Immature natural killer cell (primary cell): Measurements from ENCODE around the gene SYNDIG1. TPM values are rescaled to one million over a fixed set of nuclear protein-coding genes. Genes with fewer than 3 reads are reported as not detected.

ENCODE experiments used
- DNase-seq, 3 donors: peaks; one replicate each; pipeline ENCODE4 v3.0.0; 2022; ENCODE audit warnings: mixed read lengths in 1 of 3
- H3K27ac Mint-ChIP-seq, 6 donors: one replicate each; pipeline ENCODE4 v1.8.0; 2020; ENCODE audit warnings: mixed read lengths in 6 of 6, mild to moderate bottlenecking in 5 of 6, inconsistent platforms in 4 of 6, moderate library complexity in 3 of 6
- H3K27me3 Mint-ChIP-seq, 3 donors: one replicate each; pipeline ENCODE4 v1.8.0; 2020 to 2021; ENCODE audit warnings: low read depth in 3 of 3, mild to moderate bottlenecking in 3 of 3, mixed read lengths in 3 of 3, moderate library complexity in 3 of 3, inconsistent platforms in 1 of 3
- H3K36me3 Mint-ChIP-seq, 3 donors: one replicate each; pipeline ENCODE4 v1.8.0; 2020; ENCODE audit warnings: mixed read lengths in 3 of 3, inconsistent platforms in 2 of 3, mild to moderate bottlenecking in 2 of 3
- H3K4me1 Mint-ChIP-seq, 2 donors: one replicate each; pipeline ENCODE4 v1.8.0; 2020; ENCODE audit warnings: inconsistent platforms in 2 of 2, mild to moderate bottlenecking in 2 of 2, mixed read lengths in 2 of 2, moderate library complexity in 1 of 2
- H3K4me3 Mint-ChIP-seq, 5 donors: one replicate each; pipeline ENCODE4 v1.8.0; 2020; ENCODE audit warnings: mild to moderate bottlenecking in 5 of 5, mixed read lengths in 5 of 5, inconsistent platforms in 3 of 5, moderate library complexity in 3 of 5
- H3K9me3 Mint-ChIP-seq, 6 donors: one replicate each; pipeline ENCODE4 v1.8.0; 2020; ENCODE audit warnings: mild to moderate bottlenecking in 6 of 6, mixed read lengths in 6 of 6, inconsistent platforms in 4 of 6, moderate library complexity in 3 of 6
- polyA plus RNA-seq, 3 donors: library from polyadenylated mRNA; unstranded; fragments of 300-500 nt; fragmentation: Illumina TruSeq; gene quantifications; one replicate each; pipeline ENCODE4 v1.2.3, GENCODE V29; 2021

Gene SYNDIG1
- polyA plus RNA-seq, 3 donors from 2014 or later = not detected

DNA sequence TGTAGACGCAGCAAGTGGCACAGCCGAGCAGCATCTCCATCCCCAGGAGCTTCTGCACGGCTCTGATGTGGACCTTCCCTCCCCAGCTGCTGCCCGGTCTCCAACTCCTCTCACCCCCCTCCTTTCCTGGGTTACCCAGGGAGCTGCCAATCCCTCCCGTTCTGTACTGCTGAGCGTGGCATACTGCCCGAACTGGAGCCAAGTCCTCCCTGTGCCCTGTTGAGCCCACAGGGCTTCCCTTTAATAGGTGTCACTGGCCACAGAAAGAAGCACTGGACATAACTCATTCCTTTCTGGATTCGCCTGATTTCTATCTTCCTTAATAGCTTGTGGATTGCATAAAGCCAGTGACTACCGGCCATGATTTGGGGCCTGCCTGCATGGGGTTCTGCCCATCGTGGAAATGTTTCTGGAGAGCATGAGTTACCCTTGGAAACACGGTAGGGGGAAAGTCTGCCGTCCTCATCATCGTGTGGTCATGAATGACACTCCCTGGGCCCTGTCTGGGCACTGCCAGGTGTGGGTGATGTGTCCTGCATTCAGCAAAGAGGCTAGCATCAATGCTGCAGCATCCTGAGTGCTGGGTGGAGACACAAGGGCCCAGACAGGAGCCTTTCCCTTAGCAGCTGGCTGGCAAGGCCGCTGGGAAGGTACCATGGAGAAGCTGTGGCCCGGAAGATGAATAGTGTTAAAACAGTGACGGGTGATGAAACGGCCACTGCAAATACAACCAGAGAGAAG lies 189.7 kb downstream of the SYNDIG1 start:
- H3K4me1 Mint-ChIP-seq = no peaks in the 10 kb centered on the region
- no peak for DNase-seq
- no peak overlapping the region for H3K27ac Mint-ChIP-seq
- no peaks in the 10 kb centered on the region for H3K9me3 Mint-ChIP-seq
- H3K36me3 Mint-ChIP-seq = no peaks in the 10 kb centered on the region
- no peak overlapping the region for H3K4me3 Mint-ChIP-seq
- peaks cover 0 to 2% (median 1%) of the 10 kb centered on the region in 3 donors for H3K27me3 Mint-ChIP-seq

DNA sequence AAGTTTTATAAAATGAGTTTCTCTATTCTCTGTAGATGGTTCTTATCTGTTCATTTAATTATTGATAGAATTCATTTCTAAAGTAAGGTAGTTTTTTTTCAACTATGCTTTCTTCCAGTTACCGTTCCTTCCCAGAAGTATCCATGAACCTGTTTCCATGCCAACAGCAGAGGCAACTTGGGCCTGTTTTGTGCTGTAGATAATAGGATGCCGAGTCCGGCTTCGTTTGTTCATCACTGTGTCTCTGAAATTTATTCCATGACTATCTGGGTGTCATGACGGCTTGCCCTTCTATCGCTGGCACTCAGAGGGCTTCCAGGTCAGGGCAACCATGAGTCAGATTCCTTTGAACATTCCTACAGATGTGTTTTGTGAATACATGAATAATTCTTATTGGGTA lies 190.4 kb downstream of the SYNDIG1 start:
- no peaks in the 10 kb centered on the region for H3K36me3 Mint-ChIP-seq
- H3K4me1 Mint-ChIP-seq = no peaks in the 10 kb centered on the region
- no peaks in the 10 kb centered on the region for H3K9me3 Mint-ChIP-seq
- H3K27ac Mint-ChIP-seq = no peak overlapping the region
- no peak for DNase-seq
- H3K4me3 Mint-ChIP-seq = no peak overlapping the region
- peaks cover 0 to 2% (median 1%) of the 10 kb centered on the region in 3 donors for H3K27me3 Mint-ChIP-seq

DNA sequence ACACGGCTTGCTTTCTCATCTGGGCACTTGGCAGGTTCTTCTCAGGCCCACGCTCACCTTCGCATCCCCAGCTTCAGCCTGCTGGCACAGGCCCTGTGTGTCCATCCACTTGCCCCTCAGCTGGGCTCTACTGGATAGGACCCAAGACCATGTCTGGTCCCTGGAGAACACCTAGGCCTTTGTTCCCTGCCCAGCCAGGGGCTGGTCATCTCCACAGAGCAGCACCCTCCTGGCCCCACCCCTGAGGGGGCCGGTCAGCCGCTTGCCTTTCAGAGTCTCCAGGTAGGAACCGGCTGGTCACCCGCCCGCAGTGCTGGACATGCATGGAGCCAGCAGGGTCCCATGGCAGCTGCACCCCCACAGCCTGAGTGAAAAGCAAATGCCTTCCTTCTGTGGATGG lies 191.2 kb downstream of the SYNDIG1 start:
- peaks cover 0 to 1% (median 0%) of the 10 kb centered on the region in 6 donors for H3K9me3 Mint-ChIP-seq
- H3K27me3 Mint-ChIP-seq = peaks cover 0 to 2% (median 1%) of the 10 kb centered on the region in 3 donors
- no peak for DNase-seq
- H3K36me3 Mint-ChIP-seq = no peaks in the 10 kb centered on the region
- H3K4me1 Mint-ChIP-seq = no peaks in the 10 kb centered on the region
- no peak overlapping the region for H3K4me3 Mint-ChIP-seq
- H3K27ac Mint-ChIP-seq = no peak overlapping the region

DNA sequence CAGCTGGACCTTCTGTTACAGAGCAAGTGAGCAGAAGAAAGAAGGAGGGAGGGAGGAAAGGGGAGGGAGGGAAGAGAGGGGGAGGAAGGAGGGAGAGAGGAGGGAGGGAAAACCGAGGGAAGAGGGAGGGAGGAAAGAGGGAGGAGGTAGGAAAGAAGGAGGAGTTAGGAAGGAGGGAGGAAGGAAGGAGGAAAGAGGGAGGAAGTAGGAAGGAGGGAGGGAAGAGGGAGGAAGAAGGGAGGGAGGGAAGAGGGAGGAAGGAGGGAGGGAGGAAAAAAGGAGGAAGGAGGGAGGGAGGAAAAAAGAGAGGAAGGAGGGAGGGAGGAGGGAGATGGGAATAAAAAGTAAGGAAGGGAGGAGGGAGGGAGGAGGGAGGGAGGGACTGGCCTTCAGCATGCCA lies 191.8 kb downstream of the SYNDIG1 start:
- Mint-ChIP-seq H3K9me3 (peaks cover 0 to 1% (median 0%) of the 10 kb centered on the region in 6 donors), H3K4me3 (no peak overlapping the region), H3K27ac (no peak overlapping the region), H3K36me3 (no peaks in the 10 kb centered on the region), H3K27me3 (peaks cover 0 to 2% (median 1%) of the 10 kb centered on the region in 3 donors), H3K4me1 (no peaks in the 10 kb centered on the region)
- DNase-seq = no peak

DNA sequence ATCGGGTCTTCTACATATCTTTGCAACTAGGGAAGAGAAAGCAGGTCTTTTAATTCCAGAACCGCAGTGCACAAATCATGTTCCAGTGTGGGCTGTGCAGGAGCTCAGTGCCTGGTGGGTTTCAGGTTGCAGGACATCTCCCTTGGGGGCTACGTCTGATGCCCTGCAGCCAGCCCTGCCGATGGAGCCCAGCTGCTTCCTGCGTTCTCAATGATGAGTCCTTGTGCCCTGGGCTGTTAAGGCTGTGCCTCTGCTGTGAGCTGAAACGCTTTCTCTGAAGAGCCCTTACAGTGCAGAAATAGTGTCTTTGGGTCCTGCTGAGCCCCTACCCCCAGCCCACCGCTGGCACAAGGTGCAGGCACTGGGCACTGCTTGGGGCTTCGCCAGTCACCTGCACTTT lies 192.9 kb downstream of the SYNDIG1 start:
- H3K4me3 Mint-ChIP-seq = no peak overlapping the region
- no peaks in the 10 kb centered on the region for H3K4me1 Mint-ChIP-seq
- H3K36me3 Mint-ChIP-seq = no peaks in the 10 kb centered on the region
- H3K9me3 Mint-ChIP-seq = peaks cover 0 to 1% (median 0%) of the 10 kb centered on the region in 6 donors
- H3K27me3 Mint-ChIP-seq = peaks cover 0 to 2% (median 1%) of the 10 kb centered on the region in 3 donors
- DNase-seq = no peak
- H3K27ac Mint-ChIP-seq = no peak overlapping the region

GRCh38 chr20:24662752-24663365 lies 193.4 kb downstream of the SYNDIG1 start:
- no peak for DNase-seq
- Mint-ChIP-seq H3K4me3 (no peak overlapping the region), H3K36me3 (no peaks in the 10 kb centered on the region), H3K9me3 (peaks cover 0 to 1% (median 0%) of the 10 kb centered on the region in 6 donors), H3K27ac (no peak overlapping the region), H3K27me3 (peaks cover 0 to 1% (median 0%) of the 10 kb centered on the region in 3 donors), H3K4me1 (no peaks in the 10 kb centered on the region)

DNA sequence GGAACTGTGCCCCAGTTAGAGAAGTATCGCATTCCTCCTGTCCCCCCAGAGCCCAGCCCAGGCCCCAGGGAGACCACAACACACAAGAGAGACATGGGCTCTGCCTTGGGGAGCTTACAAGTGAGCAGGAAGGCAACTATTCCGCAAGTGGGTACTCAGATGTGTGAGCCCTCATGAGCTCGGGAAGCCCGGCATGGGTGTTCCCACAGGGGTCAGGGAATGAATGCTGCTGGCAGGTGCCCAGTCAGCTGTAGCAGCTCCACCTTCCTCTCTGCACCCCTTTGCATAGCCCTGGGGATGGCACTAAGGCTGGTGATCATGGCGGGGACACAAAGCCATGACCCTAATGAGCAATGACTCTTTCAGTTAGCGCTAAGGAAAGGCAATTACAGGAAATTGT lies 194.1 kb downstream of the SYNDIG1 start:
- Mint-ChIP-seq H3K27me3 (peaks cover 0 to 1% (median 0%) of the 10 kb centered on the region in 3 donors), H3K9me3 (peaks cover 0 to 1% (median 0%) of the 10 kb centered on the region in 6 donors)

GRCh38 chr20:24664266-24664986 lies 195.0 kb downstream of the SYNDIG1 start:
- no peaks in the 10 kb centered on the region for H3K4me1 Mint-ChIP-seq
- H3K36me3 Mint-ChIP-seq = no peaks in the 10 kb centered on the region
- H3K27me3 Mint-ChIP-seq = peaks cover 0 to 1% (median under 1%) of the 10 kb centered on the region in 3 donors
- no peak overlapping the region for H3K4me3 Mint-ChIP-seq
- H3K27ac Mint-ChIP-seq = no peak overlapping the region
- peaks cover 0 to 1% (median 0%) of the 10 kb centered on the region in 6 donors for H3K9me3 Mint-ChIP-seq
- no peak for DNase-seq

More for the DNA sequence above, 194.1 kb downstream of the SYNDIG1 start:
- Mint-ChIP-seq H3K4me1 (no peaks in the 10 kb centered on the region), H3K36me3 (no peaks in the 10 kb centered on the region), H3K4me3 (no peak overlapping the region), H3K27ac (no peak overlapping the region)
- no peak for DNase-seq

- no peaks in the 10 kb centered on the region for H3K4me1 Mint-ChIP-seq
- peaks cover 0 to 2% (median 1%) of the 10 kb centered on the region in 3 donors for H3K27me3 Mint-ChIP-seq
- no peak overlapping the region for H3K4me3 Mint-ChIP-seq
- H3K9me3 Mint-ChIP-seq = peaks cover 0 to 1% (median 0%) of the 10 kb centered on the region in 6 donors
- no peak overlapping the region for H3K27ac Mint-ChIP-seq
- H3K36me3 Mint-ChIP-seq = no peaks in the 10 kb centered on the region
- DNase-seq = no peak
Observed at GRCh38 chr20:24665196-24665595, 195.8 kb downstream of the SYNDIG1 start.

DNA sequence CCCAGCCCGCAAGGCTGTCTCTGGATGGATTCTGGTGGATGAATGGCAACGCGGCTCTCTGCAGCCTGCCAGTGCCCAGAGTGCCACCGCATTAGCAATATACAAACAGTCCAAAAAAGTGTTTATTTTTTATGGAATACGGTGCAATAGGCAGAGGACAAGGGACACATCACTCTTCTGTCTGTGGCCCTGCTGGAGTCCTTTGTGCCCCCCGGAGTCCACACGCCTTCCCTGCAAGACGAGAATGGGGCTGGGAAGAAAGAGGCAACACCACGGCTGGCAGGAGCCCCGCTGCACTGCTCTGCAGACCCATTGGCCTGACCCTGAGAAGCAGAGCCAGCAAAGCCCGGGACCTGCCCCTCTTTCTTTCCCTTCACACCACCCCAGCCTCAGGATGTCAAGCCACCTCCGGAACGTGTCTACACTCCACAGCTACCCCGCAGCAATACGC lies 196.3 kb downstream of the SYNDIG1 start:
- no peak for DNase-seq
- H3K36me3 Mint-ChIP-seq = no peaks in the 10 kb centered on the region
- H3K4me3 Mint-ChIP-seq = no peak overlapping the region
- H3K27me3 Mint-ChIP-seq = peaks cover 0 to 2% (median 1%) of the 10 kb centered on the region in 3 donors
- H3K9me3 Mint-ChIP-seq = peaks cover 0 to 1% (median 0%) of the 10 kb centered on the region in 6 donors
- H3K27ac Mint-ChIP-seq = no peak overlapping the region
- H3K4me1 Mint-ChIP-seq = no peaks in the 10 kb centered on the region

GRCh38 chr20:24667689-24668383 lies 198.4 kb downstream of the SYNDIG1 start:
- DNase-seq = no peak
- H3K36me3 Mint-ChIP-seq = no peaks in the 10 kb centered on the region

DNA sequence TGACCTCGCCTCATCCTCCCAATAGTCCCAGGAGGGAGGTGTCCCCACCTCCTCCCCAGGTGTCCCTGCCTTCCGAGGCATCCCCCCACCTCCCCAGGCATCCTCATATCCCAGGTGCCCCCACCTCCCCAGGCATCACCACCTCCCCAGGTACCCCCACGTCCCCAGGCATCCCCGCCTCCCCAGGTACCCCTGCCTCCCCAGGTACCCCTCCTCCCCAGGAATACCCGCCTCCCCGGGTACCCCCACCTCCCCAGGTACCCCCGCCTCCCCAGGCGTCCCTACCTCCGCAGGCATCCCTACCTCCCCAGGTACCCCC lies 198.9 kb downstream of the SYNDIG1 start:
- peaks cover 1 to 2% (median 2%) of the 10 kb centered on the region in 3 donors for H3K27me3 Mint-ChIP-seq

More at GRCh38 chr20:24667689-24668383, 198.4 kb downstream of the SYNDIG1 start:
- Mint-ChIP-seq H3K4me3 (no peak overlapping the region), H3K27ac (no peak overlapping the region), H3K9me3 (peaks cover 0 to 1% (median 0%) of the 10 kb centered on the region in 6 donors), H3K27me3 (peaks cover 1 to 2% (median 2%) of the 10 kb centered on the region in 3 donors), H3K4me1 (no peaks in the 10 kb centered on the region)

GRCh38 chr20:24668791-24669190 lies 199.4 kb downstream of the SYNDIG1 start:
- Mint-ChIP-seq H3K36me3 (no peaks in the 10 kb centered on the region), H3K4me3 (no peak overlapping the region), H3K27me3 (peaks cover 1 to 2% (median 2%) of the 10 kb centered on the region in 3 donors), H3K9me3 (peaks cover 0 to 1% (median 0%) of the 10 kb centered on the region in 6 donors), H3K27ac (no peak overlapping the region), H3K4me1 (no peaks in the 10 kb centered on the region)
- no peak for DNase-seq

More for the DNA sequence above, 198.9 kb downstream of the SYNDIG1 start:
- Mint-ChIP-seq H3K4me3 (no peak overlapping the region), H3K27ac (no peak overlapping the region), H3K4me1 (no peaks in the 10 kb centered on the region), H3K36me3 (no peaks in the 10 kb centered on the region), H3K9me3 (peaks cover 0 to 1% (median 0%) of the 10 kb centered on the region in 6 donors)
- DNase-seq = no peak
